H1 (cell line): ENCODE measurements around the gene RABL3. TPM values are rescaled to one million over a fixed set of nuclear protein-coding genes. Genes with fewer than 3 reads are reported as not detected.

Experiments
- CTCF ChIA-PET: fragments of 300-600 bp; sonication (Branson Sonifier 250); formaldehyde crosslinking; loops from one replicate; lab custom pipeline; 2021; ENCODE audit not compliant: partially characterized antibody; lab: Charles Lee
- POLR2A ChIA-PET: fragments of 300-600 bp; sonication (Branson Sonifier 250); formaldehyde crosslinking; loops from one replicate; lab custom pipeline; 2021; ENCODE audit warnings: inconsistent platforms; ENCODE audit not compliant: partially characterized antibody; lab: Charles Lee
- DNase-seq, 2 experiments: peaks; one replicate each; pipeline versions ENCODE4 v3.0.0 to v3.0.0-alpha.2; 2010 to 2022; ENCODE audit warnings: low spot score in 2 of 2, low read depth in 1 of 2, mixed read lengths in 1 of 2
- FAIRE-seq: peaks from 2 replicates; lab custom pipeline; 2011; peaks lifted over from hg19 to GRCh38; lab: Jason Lieb, UNC
- H2AFZ ChIP-seq: 2 replicates; pipeline ENCODE4 v1.8.1; 2012; ENCODE audit warnings: low read length, inconsistent platforms
- H2AK5ac ChIP-seq: 2 replicates; pipeline ENCODE4 v1.6.1; 2013; ENCODE audit warnings: low read depth, low read length
- H2BK120ac ChIP-seq: replicated peaks from 2 replicates; pipeline ENCODE3; 2013; ENCODE audit warnings: low read depth, low read length, inconsistent platforms
- H2BK12ac ChIP-seq: 2 replicates; pipeline ENCODE4 v1.6.1; 2013; ENCODE audit warnings: low read depth, low read length
- H2BK15ac ChIP-seq: 2 replicates; pipeline ENCODE4 v1.6.1; 2013; ENCODE audit warnings: low read length
- H2BK20ac ChIP-seq: 2 replicates; pipeline ENCODE4 v1.6.1; 2013; ENCODE audit warnings: low read length
- H2BK5ac ChIP-seq: 2 replicates; pipeline ENCODE4 v1.6.1; 2013; ENCODE audit warnings: low read depth, low read length
- H3K14ac ChIP-seq: 2 replicates; pipeline ENCODE4 v1.6.1; 2013; ENCODE audit warnings: inconsistent platforms; ENCODE audit not compliant: insufficient read length
- H3K18ac ChIP-seq: 2 replicates; pipeline ENCODE4 v1.6.1; 2013; ENCODE audit warnings: low read length; ENCODE audit errors: extremely low read depth
- H3K23ac ChIP-seq: 2 replicates; pipeline ENCODE4 v1.6.1; 2013; ENCODE audit warnings: inconsistent platforms; ENCODE audit not compliant: insufficient read length
- H3K23me2 ChIP-seq: 2 replicates; pipeline ENCODE4 v1.6.1; 2013; ENCODE audit warnings: low read depth, low read length
- H3K27ac ChIP-seq: 2 replicates; pipeline ENCODE4 v1.6.1; 2011; ENCODE audit warnings: low read depth, low read length, inconsistent platforms
- H3K27me3 ChIP-seq, 4 experiments: replicated peaks in 1 of 4; 1 replicate in 1 of 4; 2 replicates in 3 of 4; pipeline versions ENCODE4 v1.6.1 to v1.8.1; 2011 to 2013; ENCODE audit warnings: low read length in 3 of 4, mild to moderate bottlenecking in 3 of 4, inconsistent platforms in 2 of 4, mixed read lengths in 2 of 4, moderate library complexity in 1 of 4; ENCODE audit not compliant: control insufficient read depth in 3 of 4, insufficient read depth in 3 of 4; ENCODE audit errors: extremely low read depth in 1 of 4
- H3K36me3 ChIP-seq, 4 experiments: 2 replicates each; pipeline versions ENCODE4 v1.6.1 to v1.8.1; 2011 to 2013; ENCODE audit warnings: mild to moderate bottlenecking in 4 of 4, low read length in 3 of 4, moderate library complexity in 2 of 4, control low read depth in 1 of 4, inconsistent platforms in 1 of 4; ENCODE audit not compliant: insufficient read depth in 4 of 4, control insufficient read depth in 2 of 4
- H3K4ac ChIP-seq: replicated peaks from 2 replicates; pipeline ENCODE3; 2013; ENCODE audit warnings: low read length, low read depth, mixed read lengths, inconsistent platforms; ENCODE audit not compliant: insufficient read length
- H3K4me1 ChIP-seq, 4 experiments: replicated peaks in 1 of 4; 1 replicate in 1 of 4; 2 replicates in 3 of 4; pipeline versions ENCODE4 v1.6.1 to v1.8.1; 2011 to 2013; ENCODE audit warnings: low read length in 3 of 4, inconsistent platforms in 2 of 4, mixed read lengths in 1 of 4; ENCODE audit not compliant: insufficient read depth in 4 of 4, control insufficient read depth in 3 of 4
- H3K4me2 ChIP-seq, 2 experiments: 2 replicates each; pipeline versions ENCODE4 v1.6.1 to v1.8.1; 2011 to 2013; ENCODE audit warnings: low read depth in 2 of 2, low read length in 2 of 2, control low read depth in 1 of 2, inconsistent platforms in 1 of 2, mild to moderate bottlenecking in 1 of 2; ENCODE audit not compliant: insufficient read depth in 1 of 2
- H3K4me3 ChIP-seq, 4 experiments: fragments of 200-600, 300-600 bp in 1 of 4; sonication (generic), shearing (Covaris generic), sonication (Bioruptor Twin) in 1 of 4; 2 replicates each; pipeline versions ENCODE4 v1.5.1 to v1.8.1; 2011 to 2016; ENCODE audit warnings: low read length in 4 of 4, low read depth in 3 of 4, control low read depth in 2 of 4, inconsistent platforms in 2 of 4, mild to moderate bottlenecking in 2 of 4, mixed read lengths in 1 of 4, moderate library complexity in 1 of 4; ENCODE audit not compliant: insufficient read depth in 2 of 4; ENCODE audit errors: extremely low read depth in 1 of 4
- H3K56ac ChIP-seq: replicated peaks from 2 replicates; pipeline ENCODE3; 2013; ENCODE audit warnings: low read depth, mild to moderate bottlenecking, mixed read lengths, low read length, inconsistent platforms; ENCODE audit not compliant: insufficient read length
- H3K79me1 ChIP-seq: 2 replicates; pipeline ENCODE4 v1.6.1; 2013; ENCODE audit warnings: low read depth, low read length, control low read depth
- H3K79me2 ChIP-seq, 2 experiments: 2 replicates each; pipeline versions ENCODE4 v1.6.1 to v1.8.1; 2012 to 2013; ENCODE audit warnings: low read length in 2 of 2, mild to moderate bottlenecking in 2 of 2, inconsistent platforms in 1 of 2; ENCODE audit not compliant: insufficient read depth in 2 of 2, control insufficient read depth in 1 of 2
- H3K9ac ChIP-seq, 4 experiments: replicated peaks in 1 of 4; 1 replicate in 1 of 4; 2 replicates in 3 of 4; pipeline versions ENCODE4 v1.6.1 to v1.8.1; 2011 to 2013; ENCODE audit warnings: low read depth in 3 of 4, low read length in 3 of 4, control low read depth in 2 of 4, mild to moderate bottlenecking in 2 of 4, moderate library complexity in 2 of 4, inconsistent platforms in 1 of 4; ENCODE audit errors: extremely low read depth in 1 of 4
- H3K9me3 ChIP-seq, 2 experiments: 2 replicates each; pipeline versions ENCODE4 v1.6.1 to v1.8.1; 2012 to 2013; ENCODE audit warnings: mild to moderate bottlenecking in 2 of 2, moderate library complexity in 2 of 2, control low read depth in 1 of 2, inconsistent platforms in 1 of 2, low read depth in 1 of 2, low read length in 1 of 2, mixed read lengths in 1 of 2; ENCODE audit not compliant: insufficient read depth in 2 of 2
- H4K20me1 ChIP-seq, 2 experiments: replicated peaks in 1 of 2; 2 replicates each; pipeline versions ENCODE3 to v1.8.1; 2011 to 2013; ENCODE audit warnings: inconsistent platforms in 2 of 2, low read length in 2 of 2, mild to moderate bottlenecking in 1 of 2; ENCODE audit not compliant: insufficient read depth in 2 of 2, control insufficient read depth in 1 of 2
- H4K5ac ChIP-seq: 2 replicates; pipeline ENCODE4 v1.6.1; 2013; ENCODE audit warnings: low read length, low read depth, mixed read lengths, inconsistent platforms; ENCODE audit not compliant: insufficient read length
- H4K8ac ChIP-seq: 2 replicates; pipeline ENCODE4 v1.8.0; 2013; ENCODE audit warnings: mild to moderate bottlenecking, moderate library complexity, low read length, inconsistent platforms; ENCODE audit not compliant: insufficient read depth; ENCODE audit errors: extremely low read depth
- H4K91ac ChIP-seq: replicated peaks from 2 replicates; pipeline ENCODE3; 2013; ENCODE audit warnings: low read length, mixed read lengths, inconsistent platforms; ENCODE audit not compliant: insufficient read length
- RAD21 ChIP-seq, 2 experiments: IDR thresholded peaks in 1 of 2; conservative IDR thresholded peaks in 1 of 2; 2 replicates each; pipeline ENCODE4 v1.6.1; 2011; ENCODE audit warnings: low read depth in 2 of 2, low read length in 2 of 2, improper control_type of control experiment in 1 of 2, inconsistent platforms in 1 of 2, mild to moderate bottlenecking in 1 of 2, moderate library complexity in 1 of 2
- TAF7 ChIP-seq: optimal IDR thresholded peaks from 2 replicates; pipeline ENCODE3; 2011; ENCODE audit warnings: low read depth, mild to moderate bottlenecking, inconsistent platforms, low read length, moderate library complexity, borderline replicate concordance
- TEAD4 ChIP-seq: IDR thresholded peaks from 2 replicates; pipeline ENCODE4 v1.6.1; 2012; ENCODE audit warnings: low read depth, low read length, inconsistent platforms, mixed read lengths
- WGBS, 2 experiments: shearing (Covaris generic) in 1 of 2; methylation state at CpG; one replicate each; pipeline versions ENCODE4 v1.1.6 to v1.1.7; 2013 to 2015; ENCODE audit warnings: low lambda C conversion rate in 2 of 2, mixed read lengths in 2 of 2, inconsistent platforms in 1 of 2, low coverage in 1 of 2, missing lambda C conversion rate in 1 of 2; ENCODE audit not compliant: insufficient replicate concordance in 2 of 2, insufficient coverage in 1 of 2, insufficient read length in 1 of 2; ENCODE audit errors: extremely low coverage in 1 of 2, missing lambda C conversion rate in 1 of 2; 5-methylcytosine and 5-hydroxymethylcytosine counted together
- polyA plus RNA-seq, 7 experiments: library from polyadenylated mRNA; depleted of rRNA in 3 of 7; stranded (reverse) in 5 of 7; unstranded in 2 of 7; fragments of >200 nt in 5 of 7; fragments of 200-250 nt in 2 of 7; gene quantifications; 1 replicate in 5 of 7; 2 replicates in 1 of 7; 4 replicates in 1 of 7; pipeline versions ENCODE4 v1.2.1 to v1.2.3, GENCODE V29; 2011 to 2013; ENCODE audit warnings: missing spikeins in 2 of 7, mixed read lengths in 2 of 7
- total RNA-seq: library from RNA; stranded (reverse); fragmentation: NEBNext Ultra II Directional; extraction: Animal tissue kit (Norgen Biotek cat#: 25700); gene quantifications from 2 replicates; pipeline ENCODE4 v1.2.1, GENCODE V29; 2021

The RABL3 gene
- total and polyA plus RNA-seq, 2 of the 8 experiments (the other 6 are each of a cell fraction or from before 2014, with no cell fraction given), result 4.4 to 19.2 TPM

DNA sequence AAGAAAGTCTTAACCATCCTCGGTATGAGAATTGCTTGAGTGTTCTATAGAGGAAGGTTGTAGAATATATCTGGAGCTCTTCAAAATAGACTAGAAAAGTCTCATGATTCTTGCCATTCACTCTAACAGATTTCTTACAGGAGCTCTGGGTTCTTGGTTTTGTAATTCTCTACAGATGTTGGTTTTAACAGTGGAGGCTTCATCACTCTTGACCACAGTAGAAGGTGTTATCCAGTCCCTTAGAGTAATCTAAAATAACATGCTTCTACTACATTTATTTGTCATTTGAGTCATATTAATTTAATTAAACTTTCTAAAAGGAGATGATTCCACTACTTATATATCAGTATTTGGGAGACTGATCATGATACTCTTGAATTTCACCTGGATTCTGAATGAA lies 9.9 kb upstream of the RABL3 start:
- CTCF ChIA-PET, result no interaction called here
- peaks cover 0 to 81% of the 10 kb centered on the region in 2 experiments; a peak in 2 of 4 replicates for H3K79me2 ChIP-seq
- H3K27me3 ChIP-seq, result no peaks in the 10 kb centered on the region

More for the DNA sequence above, 9.9 kb upstream of the RABL3 start:
- H4K5ac ChIP-seq, result no peak overlapping the region
- DNase-seq, result no peak
- no peak overlapping the region for H3K18ac ChIP-seq
- no peak overlapping the region for H3K23ac ChIP-seq
- no peak overlapping the region for H3K14ac ChIP-seq
- H4K8ac ChIP-seq, result no peak overlapping the region
- no peaks in the 10 kb centered on the region; the same call in 1 of the 2 replicates for H3K79me1 ChIP-seq
- no peak overlapping the region for H3K56ac ChIP-seq
- no peak overlapping the region for H3K4me3 ChIP-seq
- no peak overlapping the region for H2BK120ac ChIP-seq
- POLR2A ChIA-PET, result no interaction called here
- H4K20me1 ChIP-seq, result peaks cover 0 to 2% of the 10 kb centered on the region in 2 experiments
- peaks cover 0 to 9% (median 2%) of the 10 kb centered on the region in 4 experiments; a peak in 3 of 7 replicates for H3K4me1 ChIP-seq
- no peak overlapping the region for H3K27ac ChIP-seq
- no peak overlapping the region for H4K91ac ChIP-seq
- H3K36me3 ChIP-seq, result peaks cover 0 to 30% (median 16%) of the 10 kb centered on the region in 4 experiments; a peak in 5 of 8 replicates
- H2BK12ac ChIP-seq, result no peak overlapping the region
- no peak overlapping the region for H2BK5ac ChIP-seq
- H2AK5ac ChIP-seq, result no peak overlapping the region
- no peak overlapping the region for H3K4ac ChIP-seq
- no peaks in the 10 kb centered on the region for H3K23me2 ChIP-seq
- 94% methylated on average over 1 of the region's 1 CpG; no CpG with 5 or more reads in 1 of the 2 experiments for WGBS, 2 experiments
- no peak overlapping the region for H2AFZ ChIP-seq
- no peaks in the 10 kb centered on the region; a peak in 1 of 4 replicates for H3K9me3 ChIP-seq
- FAIRE-seq, result no peak
- H2BK15ac ChIP-seq, result no peak overlapping the region
- H3K4me2 ChIP-seq, result no peak overlapping the region
- TF ChIP-seq TEAD4, result no peak
- peak; percentile 13 for TF ChIP-seq TAF7
- TF ChIP-seq RAD21 (IDR thresholded peaks at IDR 0.05 in 1 of 2, conservative IDR thresholded peaks at IDR 0.05 in 1 of 2; ENCODE audit: low read depth in 2 of 2, low read length in 2 of 2), result no peak
- no peak overlapping the region for H2BK20ac ChIP-seq
- no peak overlapping the region for H3K9ac ChIP-seq
